MM.1S (cell line): ENCODE results near the gene NMNAT3.

ENCODE experiments used
- CTCF ChIP-seq: fragments of 300-600 bp; sonication (generic); IDR thresholded peaks from 2 replicates; pipeline ENCODE4 v1.5.1; 2016; ENCODE audit warnings: antibody characterized with exemption, low read length, mixed read lengths
- EZH2 ChIP-seq: fragments of 300-600 bp; sonication (generic); optimal IDR thresholded peaks from 2 replicates; pipeline ENCODE3; 2017; ENCODE audit warnings: low read depth, mild to moderate bottlenecking, antibody characterized with exemption, low read length, mixed read lengths
- EZH2phosphoT487 ChIP-seq: fragments of 300-600 bp; sonication (generic); IDR thresholded peaks from 2 replicates; pipeline ENCODE4 v1.6.1; 2018; ENCODE audit warnings: antibody characterized with exemption, low read length

- TF ChIP-seq CTCF = no peak
- no peak for TF ChIP-seq EZH2phosphoT487
- TF ChIP-seq EZH2 = no peak
Observed at GRCh38 chr3:139533781-139534454, 143.9 kb downstream of the NMNAT3 start.
